Embryonic facial prominence (tissue), 1 donor: ENCODE measurements around the gene HTR3D.
"Not testable (repeated sequence)": the region's sequence is repeated elsewhere in the genome, so short reads cannot be mapped to it uniquely, and the experiment has no call there.

ENCODE experiments used
- DNase-seq: peaks from one replicate; pipeline ENCODE4 v3.0.0-alpha.2; 2016; ENCODE audit errors: extremely low spot score

Gene HTR3D

GRCh38 chr3:184016169-184016570 lies 15.4 kb upstream of the HTR3D start:
- DNase-seq, result no peak

- peak; percentile 64 for DNase-seq
Observed at GRCh38 chr3:184016811-184017671, 14.5 kb upstream of the HTR3D start.

GRCh38 chr3:184017672-184018423 lies 13.7 kb upstream of the HTR3D start, which contains the start of gene ABCC5:
Gene ABCC5 (minus strand): TSS chr3:184017884. CDS start chr3:184014392, 3,492 bp downstream.
- peak; percentile 85 for DNase-seq

GRCh38 chr3:184018424-184018973 lies 13.0 kb upstream of the HTR3D start:
- DNase-seq, result no peak

GRCh38 chr3:184022323-184022722 lies 9.2 kb upstream of the HTR3D start:
- DNase-seq, result no peak

GRCh38 chr3:184025256-184025655 lies 6.3 kb upstream of the HTR3D start:
- DNase-seq, result not testable (repeated sequence)

- DNase-seq, result not testable (repeated sequence)
Observed at GRCh38 chr3:184028275-184028890, 3.2 kb upstream of the HTR3D start.

- DNase-seq, result no peak
Observed at GRCh38 chr3:184029443-184029842, 2.1 kb upstream of the HTR3D start.

GRCh38 chr3:184030536-184030935 lies 1.0 kb upstream of the HTR3D start:
- no peak for DNase-seq

- no peak for DNase-seq
Observed at GRCh38 chr3:184037816-184038215, 6.3 kb downstream of the HTR3D start.

- not testable (repeated sequence) for DNase-seq
Observed at GRCh38 chr3:184038307-184038706, 6.8 kb downstream of the HTR3D start.

- DNase-seq, result no peak
Observed at GRCh38 chr3:184039414-184039813, 7.9 kb downstream of the HTR3D start.

- DNase-seq, result no peak
Observed at GRCh38 chr3:184040010-184040409, 8.5 kb downstream of the HTR3D start.

- no peak for DNase-seq
Observed at GRCh38 chr3:184042617-184043016, 11.1 kb downstream of the HTR3D start.

- no peak for DNase-seq
Observed at GRCh38 chr3:184045995-184046394, 14.5 kb downstream of the HTR3D start.

GRCh38 chr3:184050217-184050847 lies 18.8 kb downstream of the HTR3D start:
- DNase-seq, result no peak

- DNase-seq, result no peak
Observed at GRCh38 chr3:184052767-184053166, 21.2 kb downstream of the HTR3D start, which contains the start of gene HTR3C. Gene HTR3C (plus strand): TSS chr3:184053047. CDS start chr3:184053081, 34 bp downstream.

- no peak for DNase-seq
Observed at GRCh38 chr3:184058029-184058428, 26.5 kb downstream of the HTR3D start.

GRCh38 chr3:184059424-184059823 lies 27.9 kb downstream of the HTR3D start:
- DNase-seq, result no peak

GRCh38 chr3:184062637-184063036 lies 31.1 kb downstream of the HTR3D start:
- no peak for DNase-seq

- no peak for DNase-seq
Observed at GRCh38 chr3:184066211-184066610, 34.7 kb downstream of the HTR3D start.
